GM20000 (cell line): ENCODE data around the gene ADAMTSL5.

Experiments used
- DNase-seq: peaks from one replicate; pipeline ENCODE4 v3.0.0; 2012; ENCODE audit warnings: low spot score
- TF ChIP-seq, protein P1 (sequence below): IDR thresholded peaks from 2 replicates; pipeline ENCODE4 v1.5.1; 2012; ENCODE audit warnings: mild to moderate bottlenecking, control low read depth; ENCODE audit errors: extremely low read depth, missing control alignments

The ADAMTSL5 gene

GRCh38 chr19:1496714-1497577, 15.9 kb downstream of the ADAMTSL5 start:
- TF ChIP-seq, protein P1, sequence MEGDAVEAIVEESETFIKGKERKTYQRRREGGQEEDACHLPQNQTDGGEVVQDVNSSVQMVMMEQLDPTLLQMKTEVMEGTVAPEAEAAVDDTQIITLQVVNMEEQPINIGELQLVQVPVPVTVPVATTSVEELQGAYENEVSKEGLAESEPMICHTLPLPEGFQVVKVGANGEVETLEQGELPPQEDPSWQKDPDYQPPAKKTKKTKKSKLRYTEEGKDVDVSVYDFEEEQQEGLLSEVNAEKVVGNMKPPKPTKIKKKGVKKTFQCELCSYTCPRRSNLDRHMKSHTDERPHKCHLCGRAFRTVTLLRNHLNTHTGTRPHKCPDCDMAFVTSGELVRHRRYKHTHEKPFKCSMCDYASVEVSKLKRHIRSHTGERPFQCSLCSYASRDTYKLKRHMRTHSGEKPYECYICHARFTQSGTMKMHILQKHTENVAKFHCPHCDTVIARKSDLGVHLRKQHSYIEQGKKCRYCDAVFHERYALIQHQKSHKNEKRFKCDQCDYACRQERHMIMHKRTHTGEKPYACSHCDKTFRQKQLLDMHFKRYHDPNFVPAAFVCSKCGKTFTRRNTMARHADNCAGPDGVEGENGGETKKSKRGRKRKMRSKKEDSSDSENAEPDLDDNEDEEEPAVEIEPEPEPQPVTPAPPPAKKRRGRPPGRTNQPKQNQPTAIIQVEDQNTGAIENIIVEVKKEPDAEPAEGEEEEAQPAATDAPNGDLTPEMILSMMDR = no peak
- no peak for DNase-seq

- DNase-seq = no peak
- TF ChIP-seq, protein P1 = no peak
Measured at GRCh38 chr19:1495799-1496713, 16.8 kb downstream of the ADAMTSL5 start.

GRCh38 chr19:1495051-1495798, 17.6 kb downstream of the ADAMTSL5 start:
- no peak for DNase-seq
- TF ChIP-seq, protein P1 = no peak

- no peak for DNase-seq
- TF ChIP-seq, protein P1 = no peak
Measured at GRCh38 chr19:1494115-1494815, 18.6 kb downstream of the ADAMTSL5 start.

DNA sequence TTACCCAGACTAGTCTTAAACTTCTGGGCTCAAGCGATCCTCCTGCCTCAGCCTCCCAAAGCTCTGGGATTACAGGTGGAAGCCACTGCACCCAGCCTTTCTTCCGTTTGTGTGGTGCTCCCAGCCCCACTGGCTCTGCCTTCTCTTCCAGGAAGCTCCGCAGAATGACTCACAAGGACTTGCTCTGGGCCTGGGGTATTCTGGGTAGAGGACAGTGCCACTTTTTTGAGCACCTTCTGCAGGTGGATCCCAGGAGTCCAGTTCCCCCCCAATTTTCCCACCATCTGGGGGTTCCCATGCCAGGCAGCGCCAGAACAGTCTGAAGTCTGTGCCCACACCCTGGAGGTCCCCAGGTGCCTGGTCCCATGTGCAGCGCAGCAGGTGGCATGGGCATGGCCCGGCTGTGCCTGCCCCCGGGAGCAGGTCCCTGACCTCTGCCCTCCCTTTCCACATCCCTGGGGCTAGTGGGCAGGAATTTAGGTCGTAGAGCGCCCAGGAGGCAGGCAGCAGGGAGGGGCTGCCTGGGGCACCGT, 20.3 kb downstream of the ADAMTSL5 start:
- TF ChIP-seq, protein P1 = no peak
- DNase-seq = no peak

DNA sequence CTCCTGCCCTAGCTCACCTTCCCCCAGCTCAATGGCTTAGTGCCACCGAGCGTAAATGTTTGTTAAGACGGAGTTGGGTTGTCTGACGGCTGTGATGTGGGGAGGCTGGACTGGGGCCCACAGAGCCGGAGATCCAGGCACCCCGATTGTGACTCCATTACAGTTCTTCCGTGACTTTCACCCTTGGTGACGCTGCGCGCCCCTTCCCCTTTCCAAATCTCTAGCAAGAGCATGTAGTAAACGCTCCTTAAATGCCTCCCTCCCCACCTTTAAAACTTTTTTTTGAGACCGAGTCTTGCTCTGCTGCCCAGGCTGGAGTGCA, 21.0 kb downstream of the ADAMTSL5 start:
- no peak for DNase-seq
- TF ChIP-seq, protein P1 = no peak
